ENCODE results near the gene NLE1.

Gene NLE1

GRCh38 chr17:35086164-35086563 is 55.9 kb downstream of the NLE1 start:
- Mint-ChIP-seq H3K4me3 (no peak overlapping the region), H3K4me1 (peaks cover 24% of the 10 kb centered on the region), H3K36me3 (ENCODE audit: low read depth) (no peaks in the 10 kb centered on the region), H3K9me3 (no peaks in the 10 kb centered on the region), H3K27me3 (ENCODE audit: low read depth, poor library complexity) (peaks cover 11% of the 10 kb centered on the region), H3K27ac (no peak overlapping the region)
- no peak for TF ChIP-seq CTCF (IDR thresholded peaks at IDR 0.05)
- DNase-seq, result no peak

GRCh38 chr17:35084987-35085386 is 57.1 kb downstream of the NLE1 start:
- DNase-seq, result no peak
- no peaks in the 10 kb centered on the region for H3K36me3 Mint-ChIP-seq (ENCODE audit: low read depth)
- peaks cover 11% of the 10 kb centered on the region for H3K27me3 Mint-ChIP-seq (ENCODE audit: low read depth, poor library complexity)
- H3K9me3 Mint-ChIP-seq, result no peaks in the 10 kb centered on the region
- no peak overlapping the region for H3K4me3 Mint-ChIP-seq
- H3K4me1 Mint-ChIP-seq, result peaks cover 18% of the 10 kb centered on the region
- H3K27ac Mint-ChIP-seq, result no peak overlapping the region
- no peak for TF ChIP-seq CTCF (IDR thresholded peaks at IDR 0.05)

- H3K27ac Mint-ChIP-seq, result no peak overlapping the region
- peaks cover 11% of the 10 kb centered on the region for H3K27me3 Mint-ChIP-seq (ENCODE audit: low read depth, poor library complexity)
- DNase-seq, result no peak
- TF ChIP-seq CTCF (IDR thresholded peaks at IDR 0.05), result no peak
- no peaks in the 10 kb centered on the region for H3K9me3 Mint-ChIP-seq
- no peak overlapping the region for H3K4me3 Mint-ChIP-seq
- peaks cover 13% of the 10 kb centered on the region for H3K4me1 Mint-ChIP-seq
- no peaks in the 10 kb centered on the region for H3K36me3 Mint-ChIP-seq (ENCODE audit: low read depth)
These were observed 59.0 kb downstream of the NLE1 start for GRCh38 chr17:35083071-35083470.

- no peak for TF ChIP-seq CTCF (IDR thresholded peaks at IDR 0.05)
- DNase-seq, result no peak
- peaks cover 4% of the 10 kb centered on the region for H3K4me1 Mint-ChIP-seq
- H3K36me3 Mint-ChIP-seq (ENCODE audit: low read depth), result no peaks in the 10 kb centered on the region
- no peaks in the 10 kb centered on the region for H3K9me3 Mint-ChIP-seq
- H3K4me3 Mint-ChIP-seq, result no peak overlapping the region
- H3K27ac Mint-ChIP-seq, result no peak overlapping the region
- peaks cover 8% of the 10 kb centered on the region for H3K27me3 Mint-ChIP-seq (ENCODE audit: low read depth, poor library complexity)
These were observed 59.9 kb downstream of the NLE1 start for GRCh38 chr17:35082073-35082657.

- H3K4me1 Mint-ChIP-seq, result no peaks in the 10 kb centered on the region
- peaks cover 4% of the 10 kb centered on the region for H3K27me3 Mint-ChIP-seq (ENCODE audit: low read depth, poor library complexity)
- H3K4me3 Mint-ChIP-seq, result no peak overlapping the region
- H3K27ac Mint-ChIP-seq, result no peak overlapping the region
- TF ChIP-seq CTCF (IDR thresholded peaks at IDR 0.05), result no peak
- H3K36me3 Mint-ChIP-seq (ENCODE audit: low read depth), result no peaks in the 10 kb centered on the region
- no peaks in the 10 kb centered on the region for H3K9me3 Mint-ChIP-seq
- no peak for DNase-seq
These were observed 60.5 kb downstream of the NLE1 start for GRCh38 chr17:35081638-35082037.

GRCh38 chr17:35080536-35080935 is 61.6 kb downstream of the NLE1 start:
- no peaks in the 10 kb centered on the region for H3K36me3 Mint-ChIP-seq (ENCODE audit: low read depth)
- H3K9me3 Mint-ChIP-seq, result no peaks in the 10 kb centered on the region
- H3K27ac Mint-ChIP-seq, result no peak overlapping the region
- H3K4me1 Mint-ChIP-seq, result no peaks in the 10 kb centered on the region
- TF ChIP-seq CTCF (IDR thresholded peaks at IDR 0.05), result no peak
- no peak overlapping the region for H3K4me3 Mint-ChIP-seq
- H3K27me3 Mint-ChIP-seq (ENCODE audit: low read depth, poor library complexity), result no peaks in the 10 kb centered on the region
- no peak for DNase-seq
